Brain pericyte (primary cell): Measurements from ENCODE around the gene LYPD8.

ENCODE experiments used
- DNase-seq: peaks from one replicate; pipeline ENCODE4 v3.0.0-alpha.2; 2012; ENCODE audit warnings: low read depth, low spot score

LYPD8 gene

DNA sequence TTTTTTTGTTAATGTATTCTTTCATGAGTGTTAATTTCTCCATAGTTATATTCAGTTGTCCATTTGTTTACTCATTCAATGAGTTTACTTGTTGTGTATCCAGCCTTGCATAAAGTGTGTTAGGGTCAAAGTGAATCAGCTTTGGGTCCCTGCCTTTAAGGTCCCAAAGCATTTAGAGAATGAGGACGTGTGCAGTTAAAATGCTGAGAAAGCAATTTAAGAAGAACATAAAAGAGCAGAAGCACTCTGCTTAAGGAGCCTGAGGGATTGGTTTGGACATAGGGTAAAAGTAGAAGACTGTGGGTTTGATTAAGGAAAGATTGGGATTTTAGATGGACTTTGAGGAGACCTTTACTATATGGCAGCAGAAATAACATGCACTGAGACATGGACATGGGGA lies 56.5 kb downstream of the LYPD8 start:
- no peak for DNase-seq

DNA sequence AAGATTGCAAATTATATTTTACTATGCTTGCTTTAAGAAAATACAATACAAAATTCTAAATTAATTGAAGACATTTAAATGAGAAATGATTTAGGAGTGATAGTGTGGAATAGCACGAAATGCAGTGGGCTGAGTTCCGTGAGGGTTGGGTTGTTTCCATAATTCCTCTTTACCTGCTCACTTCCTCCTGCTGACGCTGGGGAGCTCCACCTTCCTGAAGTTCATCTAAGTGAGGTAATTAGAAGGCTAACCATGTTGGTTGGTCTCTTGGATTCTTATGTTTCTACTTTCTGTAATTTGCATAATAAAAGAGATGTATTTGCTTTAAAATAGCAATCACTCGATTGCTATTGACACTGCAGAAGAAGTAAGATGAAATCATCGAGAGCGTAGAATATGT lies 57.7 kb downstream of the LYPD8 start:
- no peak for DNase-seq

DNA sequence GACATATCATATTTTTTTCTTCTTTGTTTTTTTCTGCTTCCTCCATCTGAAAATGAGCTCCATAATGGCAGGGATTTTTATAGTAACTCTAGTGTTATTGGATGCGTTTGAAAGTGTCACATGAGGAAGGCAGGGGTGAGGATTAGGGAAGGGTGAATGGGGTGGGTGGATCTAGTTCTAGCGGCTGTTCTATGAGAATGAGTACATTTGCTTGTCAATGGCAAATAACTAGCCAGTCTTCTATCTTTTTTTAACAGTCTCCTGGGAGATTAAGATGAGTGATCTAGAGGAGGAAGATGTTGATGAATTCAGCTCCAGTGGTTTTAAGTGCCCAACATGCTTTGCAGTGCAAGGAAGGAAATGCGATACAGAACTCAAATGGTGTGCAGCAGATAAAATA lies 58.8 kb downstream of the LYPD8 start:
- no peak for DNase-seq

DNA sequence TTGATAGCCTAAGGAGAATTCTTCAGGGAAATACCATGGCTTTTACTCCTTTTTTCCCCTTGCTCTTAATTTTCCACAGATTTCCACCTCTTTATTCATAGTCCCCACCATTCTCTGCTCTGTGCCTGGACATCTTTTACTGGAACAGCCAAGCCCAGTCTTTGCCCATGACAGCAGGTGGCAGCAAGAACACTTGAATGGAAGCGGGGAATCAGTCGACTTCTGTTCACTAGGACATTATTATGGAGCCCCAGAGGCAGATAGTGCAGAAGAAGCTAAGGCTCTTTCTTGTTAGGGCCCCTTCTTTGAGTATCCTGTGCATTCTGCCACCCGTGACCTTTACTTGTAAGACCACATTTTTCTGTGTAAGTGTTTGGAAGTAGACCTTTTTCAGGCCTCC lies 59.3 kb downstream of the LYPD8 start:
- DNase-seq, result no peak

DNA sequence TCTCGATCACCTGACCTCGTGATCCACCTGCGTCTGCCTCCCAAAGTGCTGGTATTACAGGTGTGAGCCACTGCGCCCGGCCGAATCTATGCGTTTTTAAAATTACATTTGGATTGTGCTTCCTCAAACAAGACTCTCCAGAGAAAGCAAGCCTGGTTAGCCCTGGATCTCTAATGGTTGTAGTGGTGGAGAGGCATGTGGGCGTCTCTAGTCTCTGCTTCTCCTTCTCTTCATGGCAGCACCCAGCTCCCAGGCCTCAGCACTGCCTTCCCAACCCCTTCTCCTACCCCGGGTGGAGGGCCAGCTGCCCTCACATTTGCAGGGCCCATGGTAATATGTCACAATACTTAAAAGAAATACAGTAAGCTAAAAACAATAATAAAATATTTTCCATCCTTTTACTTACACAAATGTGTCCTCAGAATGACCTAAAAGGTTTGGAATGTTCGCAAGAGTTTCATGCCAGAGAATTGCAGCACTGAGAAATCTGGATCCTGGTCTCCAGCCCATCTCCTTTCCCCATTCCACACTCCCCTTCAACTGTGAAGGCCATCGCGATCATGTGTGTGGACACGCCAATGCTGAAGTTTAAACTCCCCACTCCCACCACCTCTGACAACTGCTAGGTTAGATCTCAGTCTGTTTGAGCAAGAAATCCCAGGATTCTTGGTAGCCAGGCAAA lies 60.0 kb downstream of the LYPD8 start:
- DNase-seq, result no peak

DNA sequence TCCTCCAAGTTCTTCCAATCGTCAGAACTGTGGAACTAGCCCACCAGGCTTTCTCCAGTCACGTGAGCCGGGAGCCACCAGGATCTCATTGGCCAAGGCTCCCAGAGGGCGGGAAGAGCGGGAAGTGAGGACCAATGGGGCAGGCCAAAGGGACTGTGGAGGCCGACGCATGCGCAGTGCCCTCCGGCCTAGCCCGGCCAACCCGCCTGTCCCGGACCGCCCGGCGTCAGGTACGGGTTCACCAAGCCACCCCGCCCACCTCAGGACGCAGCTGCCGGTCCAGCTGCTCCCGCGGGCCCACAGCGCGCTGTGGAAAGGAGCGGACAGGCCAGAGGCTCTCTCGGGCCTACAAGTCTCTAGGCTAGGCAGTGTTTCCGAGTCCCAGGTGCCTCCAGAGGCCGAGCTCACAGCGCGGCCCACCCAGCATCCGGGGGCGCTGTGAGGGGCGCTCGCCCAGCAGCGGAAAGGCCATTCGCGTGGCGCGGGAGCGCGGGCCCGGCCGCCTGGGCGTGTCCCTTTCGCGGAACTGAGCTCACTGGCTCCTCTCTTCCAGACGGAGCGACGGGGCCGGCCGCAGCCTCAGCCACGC lies 63.9 kb downstream of the LYPD8 start:
- DNase-seq, result no peak
